Thoracic aorta (tissue), 2 donors: ENCODE measurements around the gene DTHD1. TPM values are rescaled to one million over a fixed set of nuclear protein-coding genes. Genes with fewer than 3 reads are reported as not detected.

Source experiments
- ATAC-seq: fragments of 150-250 bp; one replicate; pipeline ENCODE4 v1.8.0; 2017; ENCODE audit warnings: low read depth; ENCODE audit not compliant: insufficient number of reproducible peaks, low FRiP score
- DNase-seq: peaks from one replicate; pipeline ENCODE4 v3.0.0-alpha.2; 2020; ENCODE audit warnings: low spot score
- H3K27ac ChIP-seq, 2 donors: fragments of 200-600 bp; sonication (generic); 1 replicate in 1 of 2; 2 replicates in 1 of 2; pipeline ENCODE4 v1.5.1; 2016; ENCODE audit warnings: mild to moderate bottlenecking in 2 of 2, moderate library complexity in 2 of 2
- H3K27me3 ChIP-seq: fragments of 200-600 bp; sonication (generic); replicated peaks from 2 replicates; pipeline ENCODE4 v1.6.0; 2016; ENCODE audit warnings: mild to moderate bottlenecking; ENCODE audit not compliant: insufficient read depth
- H3K36me3 ChIP-seq: fragments of 200-600 bp; sonication (generic); one replicate; pipeline ENCODE4 v1.5.1; 2016
- H3K4me1 ChIP-seq, 2 donors: fragments of 200-600 bp; sonication (generic); 1 replicate in 1 of 2; 2 replicates in 1 of 2; pipeline versions ENCODE4 v1.5.1 to v1.6.0; 2016; ENCODE audit warnings: low read depth in 2 of 2, mild to moderate bottlenecking in 1 of 2; ENCODE audit not compliant: control insufficient read depth in 1 of 2
- H3K4me3 ChIP-seq: fragments of 200-600 bp; sonication (generic); 2 replicates; pipeline ENCODE4 v1.5.1; 2016; ENCODE audit warnings: mild to moderate bottlenecking
- H3K9me3 ChIP-seq: fragments of 200-600 bp; sonication (generic); 2 replicates; pipeline ENCODE4 v1.5.1; 2016
- total RNA-seq, 2 donors: library from RNA; depleted of rRNA; stranded (reverse); fragments of >200 nt; gene quantifications; one replicate each; pipeline versions ENCODE4 v1.1.0 to v1.2.3, GENCODE V29; 2016
- TF ChIP-seq, protein P1 (sequence below): fragments of 200-600 bp; sonication (generic); IDR thresholded peaks from one replicate; pipeline ENCODE4 v1.5.1; 2019; ENCODE audit warnings: antibody characterized with exemption

The DTHD1 gene
- total RNA-seq, 2 donors from 2014 or later, result 0.54 to 1.1 TPM

DNA sequence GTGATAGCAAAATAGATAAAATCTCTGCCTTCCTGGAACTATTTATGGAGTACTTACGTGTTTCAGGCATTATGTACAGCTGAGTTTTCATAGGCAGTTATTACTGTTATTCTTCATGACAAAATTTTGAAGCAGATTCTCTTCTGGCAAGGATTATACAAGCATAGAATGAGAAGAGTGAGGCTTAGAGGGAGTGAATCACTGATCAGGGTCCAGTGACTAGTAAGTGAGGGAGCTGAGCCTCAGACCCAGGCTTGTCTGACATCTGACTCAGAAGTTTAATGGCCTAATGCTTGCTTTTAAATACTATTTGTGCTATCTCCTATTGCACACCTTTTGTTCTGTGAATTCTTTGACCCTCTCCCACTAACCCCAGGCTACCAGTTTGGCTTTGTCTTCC lies 110.6 kb downstream of the DTHD1 start:
- no peak overlapping the region for H3K4me3 ChIP-seq
- H3K27me3 ChIP-seq, result no peaks in the 10 kb centered on the region
- TF ChIP-seq, protein P1, sequence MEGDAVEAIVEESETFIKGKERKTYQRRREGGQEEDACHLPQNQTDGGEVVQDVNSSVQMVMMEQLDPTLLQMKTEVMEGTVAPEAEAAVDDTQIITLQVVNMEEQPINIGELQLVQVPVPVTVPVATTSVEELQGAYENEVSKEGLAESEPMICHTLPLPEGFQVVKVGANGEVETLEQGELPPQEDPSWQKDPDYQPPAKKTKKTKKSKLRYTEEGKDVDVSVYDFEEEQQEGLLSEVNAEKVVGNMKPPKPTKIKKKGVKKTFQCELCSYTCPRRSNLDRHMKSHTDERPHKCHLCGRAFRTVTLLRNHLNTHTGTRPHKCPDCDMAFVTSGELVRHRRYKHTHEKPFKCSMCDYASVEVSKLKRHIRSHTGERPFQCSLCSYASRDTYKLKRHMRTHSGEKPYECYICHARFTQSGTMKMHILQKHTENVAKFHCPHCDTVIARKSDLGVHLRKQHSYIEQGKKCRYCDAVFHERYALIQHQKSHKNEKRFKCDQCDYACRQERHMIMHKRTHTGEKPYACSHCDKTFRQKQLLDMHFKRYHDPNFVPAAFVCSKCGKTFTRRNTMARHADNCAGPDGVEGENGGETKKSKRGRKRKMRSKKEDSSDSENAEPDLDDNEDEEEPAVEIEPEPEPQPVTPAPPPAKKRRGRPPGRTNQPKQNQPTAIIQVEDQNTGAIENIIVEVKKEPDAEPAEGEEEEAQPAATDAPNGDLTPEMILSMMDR, result no peak
- H3K9me3 ChIP-seq, result no peaks in the 10 kb centered on the region
- ATAC-seq, result no peak
- no peaks in the 10 kb centered on the region for H3K36me3 ChIP-seq
- H3K4me1 ChIP-seq, result no peaks in the 10 kb centered on the region
- DNase-seq, result no peak
- H3K27ac ChIP-seq, result no peak overlapping the region

DNA sequence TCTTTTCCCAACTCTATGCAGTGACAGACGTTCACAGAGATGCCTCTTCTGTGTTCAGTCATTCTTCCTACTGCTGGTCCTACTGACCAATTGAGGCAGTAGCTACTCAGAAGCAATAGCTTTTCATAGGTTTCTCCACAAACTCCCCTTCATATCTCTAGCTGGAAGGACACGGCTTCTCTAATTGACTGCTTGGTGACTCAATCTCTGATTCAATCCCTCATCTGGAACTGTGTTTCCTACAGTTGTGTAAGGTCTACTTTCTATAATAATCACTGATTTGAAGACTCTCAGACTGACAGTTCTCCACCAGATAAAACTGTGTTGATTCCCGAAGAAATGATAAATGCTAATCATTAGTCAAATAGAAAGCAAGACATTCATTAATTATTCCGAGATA lies 111.5 kb downstream of the DTHD1 start:
- Histone ChIP-seq H3K27ac (no peak overlapping the region), H3K4me1 (no peaks in the 10 kb centered on the region), H3K4me3 (no peak overlapping the region), H3K27me3 (no peaks in the 10 kb centered on the region), H3K36me3 (no peaks in the 10 kb centered on the region), H3K9me3 (no peaks in the 10 kb centered on the region)
- no peak for DNase-seq
- TF ChIP-seq, protein P1, result no peak
- ATAC-seq, result no peak

Other genes starting within 250 kb of the DTHD1 start
- 10 to 100 TPM in 1 of 2 donors, 1 to 10 TPM in 1; 8.3 to 25.3 TPM for gene ARAP2, start 37.1 kb upstream of the DTHD1 start, total RNA-seq